ENCODE results near the gene PLCB3. TPM values are rescaled to one million over a fixed set of nuclear protein-coding genes. Genes with fewer than 3 reads are reported as not detected.

Gene PLCB3
- total RNA-seq, 2 donors from 2014 or later = 86.9 to 108 TPM

GRCh38 chr11:64246871-64247728 is 4.2 kb upstream of the PLCB3 start, which contains the start of gene PPP1R14B:
TSS of gene PPP1R14B (minus strand) at chr11:64246943. CDS start at chr11:64246673, 270 bp downstream.
- DNase-seq = peak; percentile 90
- Histone ChIP-seq H3K9ac (ENCODE audit: low read depth in 2 of 2, low read length in 2 of 2) (peak within 1 kb of the TSS; percentile 92 to 100), H3K27me3 (no peaks in the 10 kb centered on the region), H3K4me1 (peaks cover 4% of the 10 kb centered on the region), H3K4me3 (peak within 1 kb of the TSS; percentile 68), H3K36me3 (no peaks in the 10 kb centered on the region), H3K9me3 (no peaks in the 10 kb centered on the region), H3K27ac (peak within 1 kb of the TSS; percentile 90)
- intact Hi-C loops (cut with DNase I) = no loop called here
- no peak for TF ChIP-seq CTCF (IDR thresholded peaks at IDR 0.05)

GRCh38 chr11:64247729-64248531 is 3.4 kb upstream of the PLCB3 start:
- peak overlapping the region; percentile 90 for H3K27ac ChIP-seq
- intact Hi-C loops (cut with DNase I) = no loop called here
- no peak for TF ChIP-seq CTCF (IDR thresholded peaks at IDR 0.05)
- peak overlapping the region; percentile 60 to 91 for H3K9ac ChIP-seq (ENCODE audit: low read depth in 2 of 2, low read length in 2 of 2)
- peaks cover 3% of the 10 kb centered on the region for H3K4me1 ChIP-seq
- no peaks in the 10 kb centered on the region for H3K27me3 ChIP-seq
- no peaks in the 10 kb centered on the region for H3K36me3 ChIP-seq
- peak overlapping the region; percentile 59 for H3K4me3 ChIP-seq
- no peak for DNase-seq
- no peaks in the 10 kb centered on the region for H3K9me3 ChIP-seq

GRCh38 chr11:64248578-64248977 is 2.8 kb upstream of the PLCB3 start:
- intact Hi-C loops (cut with DNase I) = no loop called here
- no peaks in the 10 kb centered on the region for H3K36me3 ChIP-seq
- DNase-seq = no peak
- no peaks in the 10 kb centered on the region for H3K27me3 ChIP-seq
- peaks cover 9% of the 10 kb centered on the region for H3K4me1 ChIP-seq
- H3K9me3 ChIP-seq = no peaks in the 10 kb centered on the region
- peak overlapping the region in 1 of 2 donors; percentile 91 for H3K9ac ChIP-seq (ENCODE audit: low read depth in 2 of 2, low read length in 2 of 2)
- no peak overlapping the region for H3K4me3 ChIP-seq
- H3K27ac ChIP-seq = no peak overlapping the region
- TF ChIP-seq CTCF (IDR thresholded peaks at IDR 0.05) = no peak

GRCh38 chr11:64249038-64249437 is 2.3 kb upstream of the PLCB3 start:
- no peak for DNase-seq
- intact Hi-C loops (cut with DNase I) = no loop called here

More at GRCh38 chr11:64249038-64249437, 2.3 kb upstream of the PLCB3 start:
- H3K27me3 ChIP-seq = no peaks in the 10 kb centered on the region
- no peak for TF ChIP-seq CTCF (IDR thresholded peaks at IDR 0.05)
- peak overlapping the region in 1 of 2 donors; percentile 12 for H3K9ac ChIP-seq (ENCODE audit: low read depth in 2 of 2, low read length in 2 of 2)
- H3K9me3 ChIP-seq = no peaks in the 10 kb centered on the region
- peaks cover 9% of the 10 kb centered on the region for H3K4me1 ChIP-seq
- H3K27ac ChIP-seq = no peak overlapping the region
- no peaks in the 10 kb centered on the region for H3K36me3 ChIP-seq
- H3K4me3 ChIP-seq = no peak overlapping the region
